CD4-positive, alpha-beta T cell (primary cell): ENCODE results near the gene CCSER2. TPM values are rescaled to one million over a fixed set of nuclear protein-coding genes. Genes with fewer than 3 reads are reported as not detected.

Experiments
- ATAC-seq: fragments of 200-7000 bp; cut with Tn5 transposase; one replicate; pipeline ENCODE4 v1.10.0; 2022; ENCODE audit warnings: mild to moderate bottlenecking; ENCODE audit not compliant: poor library complexity
- CTCF ChIA-PET: fragments of 350-600 bp; sonication (Branson Sonifier 250); formaldehyde crosslinking; loops from one replicate; lab custom pipeline; 2021; ENCODE audit warnings: antibody characterized with exemption, inconsistent platforms; lab: Charles Lee
- POLR2A ChIA-PET: fragments of 350-600 bp; sonication (Branson Sonifier 250); formaldehyde crosslinking; loops from one replicate; lab custom pipeline; 2021; ENCODE audit warnings: antibody characterized with exemption, inconsistent platforms; lab: Charles Lee
- DNase-seq, 14 experiments: peaks; one replicate each; pipeline ENCODE4 v3.0.0-alpha.2; 2013 to 2020; ENCODE audit warnings: mixed read lengths in 2 of 14
- H3K27ac ChIP-seq, 2 donors: one replicate each; pipeline versions ENCODE4 v1.5.1 to v1.7.0; 2013; ENCODE audit warnings: low read length in 2 of 2, low read depth in 1 of 2, mild to moderate bottlenecking in 1 of 2
- H3K27me3 ChIP-seq, 2 experiments: 1 replicate in 1 of 2; 2 replicates in 1 of 2; pipeline versions ENCODE4 v1.6.1 to v1.7.0; 2013; ENCODE audit warnings: low read length in 2 of 2, control low read depth in 1 of 2, mild to moderate bottlenecking in 1 of 2, moderate library complexity in 1 of 2; ENCODE audit not compliant: insufficient read depth in 2 of 2, control insufficient read depth in 1 of 2
- H3K36me3 ChIP-seq: one replicate; pipeline ENCODE4 v1.6.1; 2013; ENCODE audit warnings: low read length, control low read depth; ENCODE audit not compliant: insufficient read depth
- H3K4me1 ChIP-seq: one replicate; pipeline ENCODE4 v1.6.1; 2013; ENCODE audit warnings: low read length, control low read depth; ENCODE audit not compliant: insufficient read depth
- H3K4me3 ChIP-seq: one replicate; pipeline ENCODE4 v1.5.1; 2013; ENCODE audit warnings: mild to moderate bottlenecking, low read length, moderate library complexity
- H3K9me3 ChIP-seq, 2 experiments: 1 replicate in 1 of 2; 2 replicates in 1 of 2; pipeline versions ENCODE4 v1.6.1 to v1.7.0; 2013; ENCODE audit warnings: low read length in 2 of 2, mild to moderate bottlenecking in 2 of 2, control low read depth in 1 of 2, moderate library complexity in 1 of 2; ENCODE audit not compliant: control insufficient read depth in 1 of 2, insufficient read depth in 1 of 2
- H3K27ac Mint-ChIP-seq: one replicate; pipeline ENCODE4 v1.8.0; 2020; ENCODE audit warnings: mixed read lengths
- H3K27me3 Mint-ChIP-seq: one replicate; pipeline ENCODE4 v1.8.0; 2021; ENCODE audit warnings: mixed read lengths
- H3K36me3 Mint-ChIP-seq: one replicate; pipeline ENCODE4 v1.8.0; 2021; ENCODE audit warnings: low read depth, mixed read lengths
- H3K4me1 Mint-ChIP-seq: one replicate; pipeline ENCODE4 v1.8.0; 2021; ENCODE audit warnings: low read depth, mixed read lengths
- H3K4me3 Mint-ChIP-seq: one replicate; pipeline ENCODE4 v1.8.0; 2020; ENCODE audit warnings: mild to moderate bottlenecking, mixed read lengths
- H3K9me3 Mint-ChIP-seq: one replicate; pipeline ENCODE4 v1.8.0; 2020; ENCODE audit warnings: mixed read lengths
- CTCF ChIP-seq: fragments of 200-600 bp; IDR thresholded peaks from one replicate; pipeline ENCODE4 v1.8.0; 2022; ENCODE audit warnings: antibody characterized with exemption, mild to moderate bottlenecking
- intact Hi-C, 2 experiments: fragments of 100-400 bp; cut with DNase I in 1 of 2; cut with micrococcal nuclease in 1 of 2; formaldehyde crosslinking; loops; one replicate each; pipeline versions ENCODE4 v1.15.1 to v1.9.0; 2023 to 2025; cut with DNase I, micrococcal nuclease
- total RNA-seq, 174 experiments: library from RNA in 2 of 174; stranded (reverse) in 2 of 174; gene quantifications; one replicate each; pipeline ENCODE4 v1.2.3 and lab custom pipeline; 2021 to 2026

The CCSER2 gene
- total RNA-seq, 2 experiments from 2014 or later = 134 to 148 TPM

- DNase-seq (no peak), ATAC-seq (no peak)
- TF ChIP-seq CTCF = no peak
- H3K36me3 ChIP-seq = no peaks in the 10 kb centered on the region
- ChIA-PET POLR2A (no interaction called here), CTCF (no interaction called here)
- Mint-ChIP-seq H3K4me1 (peaks cover 16% of the 10 kb centered on the region), H3K36me3 (no peaks in the 10 kb centered on the region), H3K9me3 (no peaks in the 10 kb centered on the region), H3K27me3 (no peaks in the 10 kb centered on the region), H3K27ac (no peak overlapping the region), H3K4me3 (no peak overlapping the region)
- H3K9me3 ChIP-seq = no peaks in the 10 kb centered on the region
- H3K4me1 ChIP-seq = peaks cover 15% of the 10 kb centered on the region
- no peak overlapping the region for H3K4me3 ChIP-seq
- intact Hi-C loops = no loop called here
- H3K27ac ChIP-seq = no peak overlapping the region
- H3K27me3 ChIP-seq = no peaks in the 10 kb centered on the region
These were observed 16.8 kb upstream of the CCSER2 start for GRCh38 chr10:84311576-84311975.

- H3K4me3 ChIP-seq = no peak overlapping the region
- CTCF ChIA-PET = no interaction called here
- Mint-ChIP-seq H3K9me3 (no peaks in the 10 kb centered on the region), H3K36me3 (no peaks in the 10 kb centered on the region), H3K4me1 (peaks cover 16% of the 10 kb centered on the region), H3K27ac (no peak overlapping the region), H3K4me3 (no peak overlapping the region), H3K27me3 (no peaks in the 10 kb centered on the region)
- H3K9me3 ChIP-seq = no peaks in the 10 kb centered on the region
- POLR2A ChIA-PET = no interaction called here
- intact Hi-C loops = no loop called here
- H3K4me1 ChIP-seq = peaks cover 15% of the 10 kb centered on the region
- no peaks in the 10 kb centered on the region for H3K27me3 ChIP-seq
- H3K27ac ChIP-seq = no peak overlapping the region
- no peaks in the 10 kb centered on the region for H3K36me3 ChIP-seq
- ATAC-seq (no peak), DNase-seq (no peak)
- no peak for TF ChIP-seq CTCF
These were observed 15.6 kb upstream of the CCSER2 start for GRCh38 chr10:84312816-84313215.

GRCh38 chr10:84314275-84314674 lies 14.1 kb upstream of the CCSER2 start:
- Mint-ChIP-seq H3K27me3 (no peaks in the 10 kb centered on the region), H3K4me1 (peaks cover 4% of the 10 kb centered on the region), H3K36me3 (no peaks in the 10 kb centered on the region), H3K27ac (no peak overlapping the region), H3K4me3 (no peak overlapping the region), H3K9me3 (no peaks in the 10 kb centered on the region)
- TF ChIP-seq CTCF = no peak
- H3K4me1 ChIP-seq = peaks cover 6% of the 10 kb centered on the region
- H3K27me3 ChIP-seq = no peaks in the 10 kb centered on the region
- ChIA-PET POLR2A (no interaction called here), CTCF (no interaction called here)
- no peak overlapping the region for H3K4me3 ChIP-seq
- H3K36me3 ChIP-seq = no peaks in the 10 kb centered on the region
- intact Hi-C loops = no loop called here
- no peak for DNase-seq
- ATAC-seq = no peak
- H3K9me3 ChIP-seq = no peaks in the 10 kb centered on the region
- H3K27ac ChIP-seq = no peak overlapping the region
